Measurements from ENCODE around the gene ZNF689. TPM values are rescaled to one million over a fixed set of nuclear protein-coding genes. Genes with fewer than 3 reads are reported as not detected.
"Not testable (repeated sequence)": the region's sequence is repeated elsewhere in the genome, so short reads cannot be mapped to it uniquely, and the experiment has no call there.

Gene ZNF689
- polyA plus RNA-seq, 2 of the 4 experiments (the other 2 are of a cell fraction), result 6.8 to 7.4 TPM

GRCh38 chr16:30590869-30591268 is 19.3 kb downstream of the ZNF689 start:
- ATAC-seq; FAIRE-seq; H3K9me3 ChIP-seq; DNase-seq (ENCODE audit: low read depth in 1 of 2, low spot score in 1 of 2); H3K4me1 ChIP-seq; POLR2A ChIA-PET; H3K4me3 ChIP-seq; H3K4me2 ChIP-seq; H3K27ac ChIP-seq: not testable (repeated sequence)
- CTCF ChIA-PET, result interaction anchor here (0.6 kb wide), 1 partner anchor 207 kb away, joined by 3 read pairs; no protein-coding TSS in a partner anchor
- peak; percentile 92 for TF ChIP-seq ZC3H11A (IDR thresholded peaks at IDR 0.05)
- 93% methylated on average over 9 of the region's 9 CpGs for WGBS (ENCODE audit: missing lambda C conversion rate)

- ATAC-seq; H3K4me1 ChIP-seq; H3K9me3 ChIP-seq; H3K27ac ChIP-seq; CTCF ChIA-PET; H3K4me2 ChIP-seq; FAIRE-seq; DNase-seq (ENCODE audit: low read depth in 1 of 2, low spot score in 1 of 2); POLR2A ChIA-PET; H3K4me3 ChIP-seq: not testable (repeated sequence)
- 88% methylated on average over 2 of the region's 2 CpGs for WGBS (ENCODE audit: missing lambda C conversion rate)
Measured at GRCh38 chr16:30589582-30589981, 20.6 kb downstream of the ZNF689 start.

GRCh38 chr16:30588651-30589050 is 21.5 kb downstream of the ZNF689 start:
- WGBS (ENCODE audit: missing lambda C conversion rate), result 90% methylated on average over 2 of the region's 2 CpGs
- DNase-seq (ENCODE audit: low read depth in 1 of 2, low spot score in 1 of 2) (no peak), ATAC-seq (no peak), FAIRE-seq (no peak)
- no peak for TF ChIP-seq CTCF (IDR thresholded peaks at IDR 0.05)
- TF ChIP-seq FOSB (CRISPR knock-in tag; IDR thresholded peaks at IDR 0.05), result no peak
- no peak for TF ChIP-seq NPAS2 (CRISPR knock-in tag; IDR thresholded peaks at IDR 0.05; ENCODE audit: borderline replicate concordance)
- no peak for TF ChIP-seq PHF8 (IDR thresholded peaks at IDR 0.05; ENCODE audit: borderline replicate concordance, low read depth)
- TF ChIP-seq FOXS1 (CRISPR knock-in tag; IDR thresholded peaks at IDR 0.05), result no peak
- TF ChIP-seq HMGXB4 (CRISPR knock-in tag; IDR thresholded peaks at IDR 0.05; ENCODE audit: borderline replicate concordance), result no peak
- CTCF ChIA-PET, result no interaction called here
- POLR2A ChIA-PET, result no interaction called here
- H3K4me2 ChIP-seq, result no peak overlapping the region
- no peaks in the 10 kb centered on the region for H3K9me3 ChIP-seq
- H3K27ac ChIP-seq, result no peak overlapping the region
- H3K4me3 ChIP-seq, result no peak overlapping the region
- no peaks in the 10 kb centered on the region for H3K4me1 ChIP-seq

GRCh38 chr16:30585400-30586191 is 24.6 kb downstream of the ZNF689 start, which contains the start of gene ZNF785:
Gene ZNF785 (minus strand): TSS chr16:30585697. CDS start chr16:30585611, 86 bp downstream.
- no peak for FAIRE-seq
- WGBS (ENCODE audit: missing lambda C conversion rate), result 84% methylated on average over 46 of the region's 50 CpGs
- Histone ChIP-seq H3K9me3 (no peaks in the 10 kb centered on the region), H3K4me3 (no peak within 1 kb of the TSS), H3K4me1 (no peaks in the 10 kb centered on the region), H3K4me2 (no peak within 1 kb of the TSS), H3K27ac (no peak within 1 kb of the TSS)
- peak in 1 of 2 experiments; percentile 38 for DNase-seq (ENCODE audit: low read depth in 1 of 2, low spot score in 1 of 2)
- ChIA-PET CTCF (interaction anchor here (1.4 kb wide), 1 partner anchor 50 kb away, joined by 3 read pairs; the partner anchor contains the start of gene ZNF747), POLR2A (no interaction called here)
- TF ChIP-seq E2F6 (IDR thresholded peaks at IDR 0.05; ENCODE audit: borderline replicate concordance, low read depth) (peak; percentile 43; the same call in 1 of the 2 replicates), REST (IDR thresholded peaks at IDR 0.05) (no peak)
- ATAC-seq, result peak in 1 of 2 experiments; percentile 52; a peak in 2 of 6 replicates

All from A549 (cell line).